NCI-H146 treated with DMSO at 0.1 percent for 48 hours (cell line): ENCODE measurements around the gene SMKR1.
"Not testable (repeated sequence)": the region's sequence is repeated elsewhere in the genome, so short reads cannot be mapped to it uniquely, and the experiment has no call there.

ENCODE experiments used
- DNase-seq: peaks from one replicate; lab custom pipeline; 2025; ENCODE audit not compliant: unreplicated experiment; lab: John Stamatoyannopoulos, UW

Gene SMKR1

DNA sequence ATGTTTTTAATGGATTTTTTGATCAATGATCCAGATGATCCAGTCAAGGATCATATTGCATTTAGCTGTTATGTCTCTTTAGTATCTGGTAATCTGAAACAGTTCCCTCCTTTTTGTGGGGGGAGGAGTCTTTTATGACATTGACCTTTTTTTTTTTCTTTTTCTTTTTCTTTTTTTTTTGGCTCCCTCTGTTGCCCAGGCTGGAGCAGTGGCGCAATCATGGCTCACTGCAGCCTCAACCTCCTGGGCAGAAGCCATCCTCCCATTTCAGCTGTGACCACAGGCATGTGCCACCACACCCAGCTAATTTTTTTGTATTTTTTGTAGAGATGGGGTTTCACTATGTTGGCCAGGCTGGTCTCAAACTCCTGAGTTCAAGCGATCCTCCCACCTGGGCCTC is 22.1 kb downstream of the SMKR1 start:
- DNase-seq = peak; percentile 84

DNA sequence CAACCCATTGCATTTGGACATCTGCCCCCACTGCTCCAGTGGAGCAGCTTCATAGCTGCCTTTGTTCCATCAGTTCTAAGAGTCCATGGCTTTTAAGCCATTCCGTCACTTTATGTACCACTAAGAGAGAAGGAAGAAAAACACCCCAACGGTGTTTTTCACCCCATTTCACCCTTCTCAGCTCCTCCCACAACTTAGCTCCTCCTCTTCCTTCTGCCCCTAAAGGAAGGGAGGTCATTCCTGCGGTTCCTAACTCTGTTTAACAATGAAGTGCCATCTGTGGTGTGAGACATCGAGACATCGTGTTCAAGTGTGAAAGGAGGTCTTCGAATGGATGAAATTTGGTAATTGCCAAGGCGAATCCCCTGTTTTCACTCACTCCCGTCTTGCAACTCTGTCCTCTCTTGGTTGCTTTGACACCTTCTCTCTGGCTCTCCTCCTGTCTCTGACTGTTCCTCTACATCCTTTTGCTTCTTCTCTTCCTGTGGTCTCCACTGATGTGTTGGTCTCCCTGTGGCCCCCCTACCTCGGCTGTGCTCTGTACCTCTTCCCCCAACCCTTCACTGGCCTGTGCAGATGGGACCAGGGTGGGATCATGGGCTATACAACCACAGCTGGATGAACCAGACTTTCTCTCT is 23.0 kb downstream of the SMKR1 start:
- DNase-seq = no peak

DNA sequence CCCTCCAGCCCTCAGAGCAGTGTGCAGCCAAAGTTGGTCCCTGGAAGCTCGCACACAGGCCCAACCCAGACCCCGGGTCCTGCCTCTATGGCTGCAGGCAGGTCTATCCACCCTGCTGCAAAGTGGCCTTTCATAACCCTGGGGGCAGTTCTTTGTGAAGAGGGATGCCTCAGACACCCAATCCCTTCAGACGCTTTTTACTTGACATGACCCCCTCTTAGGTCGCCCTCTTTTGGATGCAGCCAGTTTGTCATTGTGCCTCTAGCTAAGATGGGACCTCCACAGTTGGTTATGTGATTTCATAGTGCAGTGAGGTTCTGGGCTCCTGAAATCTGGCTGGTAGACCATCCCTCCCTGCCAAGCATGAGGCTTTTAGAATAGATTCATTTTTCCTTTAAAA is 27.3 kb downstream of the SMKR1 start:
- no peak for DNase-seq

DNA sequence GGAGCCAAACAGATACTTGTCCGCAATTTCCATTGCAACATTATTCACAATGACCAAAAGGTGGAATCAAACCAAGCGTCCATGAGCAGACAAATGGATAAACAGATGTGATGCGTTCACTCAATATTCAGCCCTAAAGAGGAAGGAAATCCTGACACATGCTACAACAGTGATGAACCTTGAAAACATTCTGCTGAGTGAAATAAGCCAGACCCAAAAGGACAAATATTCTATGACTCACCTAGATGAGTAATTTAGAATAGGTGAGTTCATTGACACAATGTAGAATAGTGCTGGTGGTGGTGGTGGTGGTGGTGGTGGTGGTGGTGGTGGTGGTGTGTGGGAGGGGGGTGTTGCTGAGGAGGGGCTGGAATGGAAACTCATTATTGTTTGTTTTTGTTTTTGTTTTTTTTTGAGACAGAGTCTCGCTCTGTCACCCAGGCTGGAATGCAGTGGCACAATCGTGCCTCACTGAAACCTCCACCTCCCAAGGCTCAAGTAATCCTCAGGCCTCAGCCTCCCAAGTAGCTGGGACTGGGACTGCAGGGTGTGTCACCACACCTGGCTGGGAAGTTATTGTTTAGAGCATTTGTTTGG is 28.6 kb downstream of the SMKR1 start:
- no peak for DNase-seq

DNA sequence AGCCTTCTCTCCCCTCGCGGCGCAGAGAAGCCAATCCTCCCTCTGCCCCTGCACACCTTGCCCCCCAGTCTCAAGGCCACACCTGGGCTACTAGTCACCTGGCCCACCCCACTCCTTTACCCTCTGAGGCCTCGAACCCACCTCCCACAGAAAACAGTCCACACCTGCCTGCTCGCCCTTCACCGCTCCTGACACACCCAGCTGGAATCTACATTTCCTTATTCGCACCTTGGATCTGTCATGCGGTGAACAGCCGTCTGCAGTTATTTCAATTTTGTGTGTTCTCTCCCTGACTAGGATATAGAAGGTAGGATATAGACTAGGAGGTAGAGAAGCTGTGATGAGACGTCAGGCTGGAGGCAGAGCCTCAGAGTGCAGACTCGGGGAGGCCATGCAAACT is 29.4 kb downstream of the SMKR1 start:
- no peak for DNase-seq

GRCh38 chr7:129532375-129532774 is 30.0 kb downstream of the SMKR1 start:
- no peak for DNase-seq

DNA sequence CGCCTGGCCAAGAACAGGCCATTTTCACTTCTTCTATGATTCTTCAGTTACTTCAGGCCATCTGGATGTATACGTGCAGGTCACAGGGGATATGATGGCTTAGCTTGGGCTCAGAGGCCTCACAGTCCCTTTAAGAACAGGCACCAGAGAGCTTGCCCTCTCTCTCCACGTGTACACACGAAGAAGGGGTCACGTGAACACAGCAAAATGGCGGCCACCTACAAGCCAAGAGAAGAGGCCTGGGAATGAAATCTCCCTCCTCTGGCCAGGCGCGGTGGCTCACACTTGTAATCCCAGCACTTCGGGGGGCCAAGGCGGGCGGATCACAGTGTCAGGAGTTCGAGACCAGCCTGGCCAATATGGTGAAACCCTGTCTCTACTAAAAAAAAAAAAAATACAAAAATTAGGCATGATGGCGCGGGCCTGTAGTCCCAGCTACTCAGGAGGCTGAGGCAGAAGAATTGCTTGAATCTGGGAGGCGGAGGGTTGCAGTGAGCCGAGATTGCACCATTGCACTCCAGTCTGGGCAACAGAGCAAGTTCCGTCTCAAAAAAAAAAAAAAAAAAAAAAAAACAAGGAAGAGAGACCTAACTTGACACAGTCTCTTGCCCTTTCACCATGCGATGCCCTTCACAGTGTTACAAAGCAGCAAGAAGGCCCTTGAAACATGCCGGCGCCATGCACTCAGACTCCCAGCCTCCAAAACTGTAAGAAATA is 32.4 kb downstream of the SMKR1 start:
- not testable (repeated sequence) for DNase-seq

DNA sequence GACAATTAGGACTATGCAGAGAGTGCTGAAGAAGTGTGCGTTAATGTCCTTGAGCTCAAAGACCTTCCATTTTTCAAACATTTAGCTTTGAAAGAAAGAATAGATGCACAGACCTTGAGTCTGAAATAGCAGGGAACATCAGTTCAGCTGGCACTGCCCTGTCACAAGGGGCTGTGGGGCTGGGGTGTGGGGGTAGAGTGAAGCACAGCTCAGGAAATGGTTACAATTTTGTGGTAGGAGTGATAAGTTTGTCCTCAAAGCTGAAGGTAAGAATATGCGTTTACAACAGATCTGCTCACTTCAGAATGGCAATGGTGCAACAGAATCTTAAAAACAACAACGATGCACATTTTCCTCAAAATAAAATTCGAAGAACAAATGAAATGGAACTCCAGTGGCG is 33.6 kb downstream of the SMKR1 start:
- DNase-seq = no peak

GRCh38 chr7:129536323-129536722 is 34.0 kb downstream of the SMKR1 start:
- DNase-seq = no peak

DNA sequence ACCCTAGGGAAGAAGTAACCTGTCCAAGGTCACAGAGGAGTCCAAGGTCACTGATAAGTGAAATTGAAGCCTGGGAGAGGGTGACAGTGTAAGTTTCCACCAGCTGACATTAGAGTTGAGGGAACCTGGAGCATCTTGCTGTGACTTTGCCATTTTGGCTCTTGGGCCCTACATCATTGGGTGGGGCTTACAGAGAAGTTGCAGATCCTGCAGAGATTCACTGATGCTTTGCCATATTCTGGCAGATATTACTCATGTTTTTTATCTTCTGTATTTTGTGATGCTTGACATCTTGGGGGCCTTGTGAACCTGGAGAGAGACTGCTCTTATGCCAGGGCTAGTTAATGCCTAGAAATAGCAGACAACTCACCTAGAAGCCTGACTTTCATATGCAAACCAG is 36.5 kb downstream of the SMKR1 start:
- DNase-seq = no peak

DNA sequence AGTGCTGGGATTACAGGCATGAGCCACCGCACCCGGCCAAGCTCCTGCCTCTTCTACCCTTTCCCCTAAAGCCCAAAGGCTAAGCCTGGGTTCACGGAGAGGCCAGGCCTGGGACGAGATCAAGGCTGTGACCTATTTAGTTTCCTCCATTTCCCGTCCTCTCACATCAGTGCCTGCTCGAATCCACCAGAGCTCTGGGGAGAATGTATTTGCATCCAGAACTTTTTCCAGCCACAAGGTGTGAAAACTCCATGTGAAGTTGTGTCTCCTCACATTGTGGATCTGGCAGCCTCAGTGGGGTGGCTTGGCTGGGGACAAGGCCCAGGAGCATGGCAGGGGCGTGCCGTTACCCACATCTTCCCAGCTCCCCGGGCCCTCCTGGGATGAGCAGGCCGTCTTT is 38.0 kb downstream of the SMKR1 start:
- DNase-seq = no peak

DNA sequence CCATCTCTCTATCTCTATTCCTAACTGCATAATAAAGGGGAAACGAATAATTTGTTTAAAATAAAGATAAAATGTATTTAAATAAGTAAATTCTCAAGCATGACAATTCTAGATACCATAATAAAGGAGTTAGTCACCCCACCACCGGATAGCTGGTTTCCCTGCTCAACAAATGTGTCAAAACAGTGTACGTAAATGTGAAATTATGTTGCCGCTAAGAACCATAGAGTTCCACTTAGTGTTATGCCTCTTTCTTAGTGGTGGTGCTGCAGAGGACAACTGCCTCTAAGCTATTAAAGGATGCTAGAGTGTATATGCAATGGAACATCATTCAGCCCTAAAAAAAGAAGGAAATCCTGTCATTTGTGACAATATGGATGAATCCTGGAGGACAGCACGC is 42.4 kb downstream of the SMKR1 start:
- no peak for DNase-seq

GRCh38 chr7:129550693-129551360 is 48.5 kb downstream of the SMKR1 start:
- no peak for DNase-seq

DNA sequence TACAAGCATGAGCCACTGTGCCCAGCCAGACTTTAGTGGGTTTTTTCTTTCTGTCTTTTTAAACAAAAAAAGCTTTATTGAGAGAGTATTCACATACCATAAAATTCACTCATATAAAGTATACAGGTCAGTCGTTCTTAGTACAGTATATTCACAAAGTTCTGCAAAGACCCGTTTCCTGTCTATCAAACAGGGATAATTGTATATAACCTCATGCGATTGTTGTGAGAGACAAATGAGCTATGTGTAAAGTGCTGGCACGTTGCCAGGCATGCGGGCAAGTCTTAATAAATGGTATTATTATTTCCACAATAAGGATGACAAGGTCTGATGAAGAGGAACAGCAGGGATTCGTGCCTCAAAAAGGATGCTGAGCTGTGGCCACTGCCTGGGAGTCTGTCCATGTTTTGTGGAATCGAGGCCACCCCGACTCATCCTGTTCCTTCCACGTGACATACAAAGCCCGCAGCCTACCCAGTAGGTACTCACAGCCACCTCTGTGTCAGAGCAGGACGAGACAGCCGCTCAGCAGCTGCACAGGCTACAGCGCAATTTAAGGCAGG is 51.6 kb downstream of the SMKR1 start:
- peak; percentile 90 for DNase-seq

DNA sequence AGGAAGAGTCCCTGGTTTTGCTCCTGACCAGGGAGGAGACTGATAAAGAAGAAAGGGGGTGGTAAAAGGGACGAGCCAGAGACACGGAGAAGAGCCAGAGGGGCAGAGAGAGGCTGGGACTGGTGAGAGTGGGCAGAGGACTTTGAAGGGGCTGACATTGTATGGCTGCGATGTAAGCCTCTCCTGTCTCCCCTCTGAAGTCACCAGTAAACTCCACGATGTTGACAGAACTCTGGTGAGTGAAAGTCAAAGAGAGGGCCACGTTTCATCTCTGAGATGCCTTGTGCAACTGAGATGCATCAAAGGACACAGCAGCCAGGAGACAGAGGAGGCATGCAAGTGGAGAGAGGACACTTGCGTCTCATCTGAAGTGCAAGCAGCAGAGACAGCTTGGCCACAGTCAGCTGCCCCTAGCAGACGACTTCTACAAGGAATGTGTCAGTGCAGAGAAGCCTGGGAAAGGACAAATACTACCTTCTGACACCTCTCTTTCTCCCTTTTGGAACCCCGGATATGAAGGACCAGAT is 54.3 kb downstream of the SMKR1 start:
- no peak for DNase-seq

DNA sequence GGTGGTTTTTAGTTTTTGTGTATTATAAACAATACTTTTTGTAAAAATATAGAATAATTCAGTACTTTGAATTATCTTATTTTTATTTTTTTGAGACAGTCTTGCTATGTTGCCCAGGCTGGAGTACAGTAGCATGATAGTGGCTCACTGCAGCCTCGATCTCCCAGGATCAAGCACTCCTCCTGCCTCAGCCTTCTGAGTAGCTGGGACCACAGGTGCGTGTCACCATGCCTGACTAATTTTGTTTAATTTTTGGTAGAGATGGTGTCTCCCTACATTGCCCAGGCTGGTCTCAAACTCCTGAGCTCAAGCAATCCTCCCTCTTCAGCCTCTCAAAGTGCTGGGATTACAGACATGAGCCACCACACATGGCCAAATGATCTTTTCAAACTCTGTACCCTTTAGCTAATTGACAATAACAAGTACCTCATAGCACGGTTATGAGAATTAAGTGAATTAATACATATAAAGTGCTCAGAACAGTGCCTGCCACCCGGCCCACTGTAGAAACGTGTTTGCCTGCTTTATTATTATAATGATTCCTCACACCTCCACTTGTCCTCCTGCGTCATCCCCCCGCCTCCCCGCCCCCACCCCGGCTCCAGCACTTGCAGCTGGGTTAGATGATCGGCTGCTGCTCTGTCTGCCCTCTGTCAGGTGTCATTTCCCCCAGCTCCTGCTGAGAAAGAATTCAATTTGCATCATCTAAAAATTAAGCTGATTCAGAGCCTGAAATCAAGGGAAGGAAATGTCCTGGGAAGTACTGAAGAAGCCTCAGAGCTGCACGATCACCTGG is 55.6 kb downstream of the SMKR1 start:
- DNase-seq = peak; percentile 37

DNA sequence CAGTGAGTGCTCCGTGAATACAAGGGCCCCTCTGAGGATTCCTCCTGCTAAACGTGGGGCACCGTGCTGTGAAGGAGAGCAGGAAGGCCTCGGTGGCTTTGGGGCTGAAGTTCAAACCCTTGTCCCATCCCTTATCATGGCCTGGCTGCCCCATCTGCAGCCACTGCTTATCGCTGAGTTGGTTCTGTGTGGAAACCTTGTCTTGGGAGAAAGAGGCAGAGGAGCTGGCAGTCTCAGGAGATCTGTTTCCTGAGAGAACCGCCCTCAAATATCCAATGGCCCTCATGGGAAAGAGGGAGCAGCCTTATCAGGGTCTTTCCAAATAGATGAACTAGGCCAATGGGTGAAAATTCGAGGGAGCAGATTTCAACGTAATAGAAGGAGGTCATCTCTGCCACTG is 57.2 kb downstream of the SMKR1 start:
- no peak for DNase-seq

DNA sequence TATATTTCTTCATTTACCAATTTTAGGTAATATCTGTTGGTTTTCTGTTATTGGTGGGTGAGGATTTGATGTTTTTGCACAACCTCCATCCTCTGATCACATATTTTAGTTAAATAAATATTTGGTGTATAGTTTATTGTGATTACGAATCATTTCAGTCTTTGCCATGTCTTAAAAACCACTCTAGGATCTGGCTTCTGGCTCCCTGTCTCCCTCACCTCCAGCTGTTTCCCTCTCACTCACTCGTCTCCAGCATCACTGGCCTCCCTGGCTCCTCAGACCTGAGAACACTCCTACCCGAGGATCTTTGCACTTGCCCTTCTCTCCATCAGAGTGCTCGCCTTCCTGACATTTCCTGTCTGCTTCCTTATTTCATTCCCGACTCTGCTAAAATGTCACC is 58.5 kb downstream of the SMKR1 start:
- DNase-seq = no peak

- DNase-seq = no peak
Observed at GRCh38 chr7:129561677-129562359, 59.5 kb downstream of the SMKR1 start.
